Jurkat, Clone E6-1 (cell line): ENCODE data around the gene PHACTR1.

Experiments
- DNase-seq: peaks from one replicate; pipeline ENCODE4 v3.0.0-alpha.2; 2011; ENCODE audit warnings: low read depth, low spot score
- H3K4me3 ChIP-seq: 2 replicates; pipeline ENCODE4 v1.5.1; 2011; ENCODE audit warnings: mild to moderate bottlenecking, low read length, control low read depth, moderate library complexity

The PHACTR1 gene

GRCh38 chr6:13184089-13184468, 467.5 kb downstream of the PHACTR1 start:
- DNase-seq = no peak
- H3K4me3 ChIP-seq = no peak overlapping the region

- no peak overlapping the region for H3K4me3 ChIP-seq
- DNase-seq = no peak
These were observed 468.0 kb downstream of the PHACTR1 start for GRCh38 chr6:13184547-13184946.

- DNase-seq = no peak
- no peak overlapping the region for H3K4me3 ChIP-seq
These were observed 470.3 kb downstream of the PHACTR1 start for GRCh38 chr6:13186861-13187260.

- H3K4me3 ChIP-seq = no peak overlapping the region
- no peak for DNase-seq
These were observed 471.1 kb downstream of the PHACTR1 start for GRCh38 chr6:13187692-13188091.

GRCh38 chr6:13188306-13188705, 471.7 kb downstream of the PHACTR1 start:
- DNase-seq = no peak
- H3K4me3 ChIP-seq = no peak overlapping the region

- H3K4me3 ChIP-seq = no peak overlapping the region
- no peak for DNase-seq
These were observed 473.1 kb downstream of the PHACTR1 start for GRCh38 chr6:13189710-13190109.

- H3K4me3 ChIP-seq = no peak overlapping the region
- DNase-seq = no peak
These were observed 473.8 kb downstream of the PHACTR1 start for GRCh38 chr6:13190376-13190775.

GRCh38 chr6:13191461-13191860, 474.9 kb downstream of the PHACTR1 start:
- H3K4me3 ChIP-seq = no peak overlapping the region
- DNase-seq = no peak

GRCh38 chr6:13194852-13195251, 478.3 kb downstream of the PHACTR1 start:
- DNase-seq = no peak
- no peak overlapping the region for H3K4me3 ChIP-seq

- DNase-seq = no peak
- H3K4me3 ChIP-seq = no peak overlapping the region
These were observed 479.2 kb downstream of the PHACTR1 start for GRCh38 chr6:13195803-13196202.

GRCh38 chr6:13198168-13198567, 481.6 kb downstream of the PHACTR1 start:
- no peak overlapping the region for H3K4me3 ChIP-seq
- no peak for DNase-seq

- no peak overlapping the region for H3K4me3 ChIP-seq
- no peak for DNase-seq
These were observed 484.8 kb downstream of the PHACTR1 start for GRCh38 chr6:13201336-13201735.

- DNase-seq = no peak
- H3K4me3 ChIP-seq = no peak overlapping the region
These were observed 486.6 kb downstream of the PHACTR1 start for GRCh38 chr6:13203145-13203544.

GRCh38 chr6:13205106-13205505, 488.5 kb downstream of the PHACTR1 start:
- no peak for DNase-seq
- no peak overlapping the region for H3K4me3 ChIP-seq

- DNase-seq = no peak
- no peak overlapping the region for H3K4me3 ChIP-seq
These were observed 495.5 kb downstream of the PHACTR1 start for GRCh38 chr6:13212096-13212495.

- no peak overlapping the region for H3K4me3 ChIP-seq
- DNase-seq = no peak
These were observed 496.0 kb downstream of the PHACTR1 start for GRCh38 chr6:13212538-13212937.

- H3K4me3 ChIP-seq = no peak overlapping the region
- DNase-seq = no peak
These were observed 498.8 kb downstream of the PHACTR1 start for GRCh38 chr6:13215390-13215789.

GRCh38 chr6:13216236-13217014, 499.9 kb downstream of the PHACTR1 start:
- DNase-seq = no peak
- H3K4me3 ChIP-seq = no peak overlapping the region

- H3K4me3 ChIP-seq = no peak overlapping the region
- DNase-seq = no peak
These were observed 500.8 kb downstream of the PHACTR1 start for GRCh38 chr6:13217206-13217905.

- no peak overlapping the region for H3K4me3 ChIP-seq
- DNase-seq = no peak
These were observed 503.7 kb downstream of the PHACTR1 start for GRCh38 chr6:13220266-13220665.

GRCh38 chr6:13222048-13222447, 505.5 kb downstream of the PHACTR1 start:
- H3K4me3 ChIP-seq = no peak overlapping the region

More at GRCh38 chr6:13222048-13222447, 505.5 kb downstream of the PHACTR1 start:
- no peak for DNase-seq
